ENCODE data around the gene MEDAG. TPM values are rescaled to one million over a fixed set of nuclear protein-coding genes. Genes with fewer than 3 reads are reported as not detected.

MEDAG gene
- total RNA-seq: 0.54 and 1.6 TPM in 2 replicates

GRCh38 chr13:30905932-30906383 is at the start of gene MEDAG:
Gene MEDAG (plus strand): TSS chr13:30906271. CDS start chr13:30906516, 245 bp downstream.

GRCh38 chr13:30932481-30933353 is 26.6 kb downstream of the MEDAG start, which contains the start of gene TEX26:
Gene TEX26 (plus strand): TSS chr13:30932656. CDS start chr13:30932716, 60 bp downstream.

Other genes starting within 250 kb of the MEDAG start
- gene ALOX5AP, start 170.7 kb upstream of the MEDAG start, total RNA-seq: 0.76 and 2.0 TPM in 2 replicates
- not detected in 2 replicates for gene TEX26, start 26.4 kb downstream of the MEDAG start, total RNA-seq